ENCODE results near the gene TNFAIP8L3. TPM values are rescaled to one million over a fixed set of nuclear protein-coding genes. Genes with fewer than 3 reads are reported as not detected.

Gene TNFAIP8L3
- total RNA-seq, 1 experiment from 2014 or later = not detected

DNA sequence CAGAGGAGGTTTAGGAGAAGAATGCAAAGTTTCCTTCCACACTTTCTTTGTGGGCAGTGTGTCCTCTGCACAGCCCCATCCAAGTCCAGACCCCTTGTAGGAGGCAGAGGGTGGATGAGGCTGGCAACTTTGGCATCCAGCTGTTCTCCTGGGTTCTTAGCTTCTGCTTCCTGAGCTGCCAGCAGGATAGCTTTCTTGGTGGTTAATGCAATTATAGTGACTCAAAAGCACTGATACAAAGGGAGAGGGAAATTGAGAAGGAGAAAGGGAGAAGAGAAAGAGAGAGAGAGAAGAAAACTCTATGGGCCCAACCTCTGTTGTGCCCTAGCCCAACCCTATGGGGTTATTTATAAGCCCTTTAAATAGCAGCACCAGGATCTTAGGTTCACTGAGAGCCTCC, 4.5 kb upstream of the TNFAIP8L3 start:
- ChIA-PET POLR2A (no interaction called here), CTCF (no interaction called here)
- Histone ChIP-seq H3K9me3 (no peaks in the 10 kb centered on the region), H3K4me3 (ENCODE audit: low read depth, low read length) (no peak overlapping the region), H3K4me1 (no peaks in the 10 kb centered on the region), H3K36me3 (ENCODE audit: control insufficient read depth, insufficient read depth, low read length) (no peaks in the 10 kb centered on the region), H3K27me3 (replicated peaks; ENCODE audit: control insufficient read depth, insufficient read depth, low read length) (no peaks in the 10 kb centered on the region)
- H3K9me3 Mint-ChIP-seq (ENCODE audit: unreplicated experiment) = no peaks in the 10 kb centered on the region
- H3K27ac Mint-ChIP-seq (ENCODE audit: unreplicated experiment) = no peak overlapping the region
- no TSS peak for BruUV-seq (replicated peaks)
- H3K27me3 Mint-ChIP-seq (ENCODE audit: insufficient read depth, unreplicated experiment) = no peaks in the 10 kb centered on the region
- H3K4me3 Mint-ChIP-seq (ENCODE audit: unreplicated experiment) = no peak overlapping the region
- no peaks in the 10 kb centered on the region for H3K36me3 Mint-ChIP-seq (ENCODE audit: insufficient read depth, unreplicated experiment)
- DNase-seq = no peak
- intact Hi-C loops (cut with micrococcal nuclease; ENCODE audit: unreplicated experiment) = no loop called here
- TF ChIP-seq, protein P1, sequence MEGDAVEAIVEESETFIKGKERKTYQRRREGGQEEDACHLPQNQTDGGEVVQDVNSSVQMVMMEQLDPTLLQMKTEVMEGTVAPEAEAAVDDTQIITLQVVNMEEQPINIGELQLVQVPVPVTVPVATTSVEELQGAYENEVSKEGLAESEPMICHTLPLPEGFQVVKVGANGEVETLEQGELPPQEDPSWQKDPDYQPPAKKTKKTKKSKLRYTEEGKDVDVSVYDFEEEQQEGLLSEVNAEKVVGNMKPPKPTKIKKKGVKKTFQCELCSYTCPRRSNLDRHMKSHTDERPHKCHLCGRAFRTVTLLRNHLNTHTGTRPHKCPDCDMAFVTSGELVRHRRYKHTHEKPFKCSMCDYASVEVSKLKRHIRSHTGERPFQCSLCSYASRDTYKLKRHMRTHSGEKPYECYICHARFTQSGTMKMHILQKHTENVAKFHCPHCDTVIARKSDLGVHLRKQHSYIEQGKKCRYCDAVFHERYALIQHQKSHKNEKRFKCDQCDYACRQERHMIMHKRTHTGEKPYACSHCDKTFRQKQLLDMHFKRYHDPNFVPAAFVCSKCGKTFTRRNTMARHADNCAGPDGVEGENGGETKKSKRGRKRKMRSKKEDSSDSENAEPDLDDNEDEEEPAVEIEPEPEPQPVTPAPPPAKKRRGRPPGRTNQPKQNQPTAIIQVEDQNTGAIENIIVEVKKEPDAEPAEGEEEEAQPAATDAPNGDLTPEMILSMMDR (IDR thresholded peaks at IDR 0.05; ENCODE audit: insufficient read depth in 1 of 2, low read depth in 1 of 2, low read length in 1 of 2, severe bottlenecking in 1 of 2, unreplicated experiment in 1 of 2) = no peak
- H3K4me1 Mint-ChIP-seq (ENCODE audit: low read depth, unreplicated experiment) = no peaks in the 10 kb centered on the region

DNA sequence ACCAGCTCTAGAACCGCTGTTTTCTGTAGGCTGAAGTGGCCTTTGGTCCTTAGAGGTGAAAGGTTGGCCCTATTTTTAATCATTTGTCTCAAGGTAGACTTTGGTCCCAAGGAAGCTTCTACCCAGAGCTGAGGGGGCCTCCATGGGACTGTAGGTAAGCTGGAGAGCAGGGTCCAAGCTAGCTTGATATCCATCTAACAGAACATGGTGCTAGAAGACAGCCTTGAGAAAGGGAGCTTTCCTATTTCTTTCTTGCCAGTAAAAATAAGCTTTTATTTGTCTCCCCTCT, 3.6 kb upstream of the TNFAIP8L3 start:
- no peaks in the 10 kb centered on the region for H3K36me3 Mint-ChIP-seq (ENCODE audit: insufficient read depth, unreplicated experiment)
- POLR2A ChIA-PET = no interaction called here

DNA sequence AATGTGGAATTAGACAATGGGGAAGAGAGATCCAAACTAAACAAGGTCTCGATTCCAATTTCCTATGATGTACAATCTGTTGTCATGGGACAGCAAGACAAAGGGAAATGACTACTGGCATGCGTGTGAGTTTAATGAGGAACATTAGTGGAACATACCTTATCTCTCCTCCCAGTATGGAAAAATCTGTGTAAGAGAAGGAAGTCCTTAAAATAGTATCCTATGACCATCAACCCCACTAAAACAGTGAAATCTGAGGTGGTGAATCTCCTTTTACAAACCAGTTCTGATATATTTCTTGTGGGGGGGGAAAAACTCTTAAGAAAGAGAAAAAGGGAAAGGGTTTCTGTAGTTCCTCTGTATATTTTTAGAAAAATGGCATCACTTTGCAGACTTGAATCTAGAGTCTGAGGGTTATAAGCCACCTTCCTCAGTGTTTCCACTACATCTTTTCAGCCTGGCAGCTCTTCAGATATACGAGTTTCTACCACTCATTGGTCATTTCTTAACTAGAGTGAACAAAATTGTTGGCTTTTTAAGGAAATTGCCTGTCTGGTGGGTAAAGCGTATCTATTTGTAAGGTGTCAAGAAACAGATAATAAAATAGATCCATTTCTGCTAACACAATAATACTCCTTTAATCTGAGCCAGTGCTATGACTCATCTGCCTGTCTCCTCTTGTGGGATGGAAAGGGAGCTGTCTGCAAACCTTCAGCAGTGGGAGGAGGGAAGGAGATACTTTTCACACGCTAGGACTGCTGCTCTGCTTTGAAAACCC, 3.0 kb upstream of the TNFAIP8L3 start:
- no peak overlapping the region for H3K27ac Mint-ChIP-seq (ENCODE audit: unreplicated experiment)
- TF ChIP-seq, protein P1 (IDR thresholded peaks at IDR 0.05; ENCODE audit: insufficient read depth in 1 of 2, low read depth in 1 of 2, low read length in 1 of 2, severe bottlenecking in 1 of 2, unreplicated experiment in 1 of 2) = no peak
- H3K27me3 Mint-ChIP-seq (ENCODE audit: insufficient read depth, unreplicated experiment) = no peaks in the 10 kb centered on the region
- no peaks in the 10 kb centered on the region for H3K4me1 ChIP-seq
- POLR2A ChIA-PET = no interaction called here
- H3K36me3 ChIP-seq (ENCODE audit: control insufficient read depth, insufficient read depth, low read length) = no peaks in the 10 kb centered on the region
- no peaks in the 10 kb centered on the region for H3K27me3 ChIP-seq (replicated peaks; ENCODE audit: control insufficient read depth, insufficient read depth, low read length)
- no peak for DNase-seq
- H3K36me3 Mint-ChIP-seq (ENCODE audit: insufficient read depth, unreplicated experiment) = no peaks in the 10 kb centered on the region
- no TSS peak for BruUV-seq (replicated peaks)
- H3K9me3 Mint-ChIP-seq (ENCODE audit: unreplicated experiment) = no peaks in the 10 kb centered on the region
- no peaks in the 10 kb centered on the region for H3K4me1 Mint-ChIP-seq (ENCODE audit: low read depth, unreplicated experiment)
- no peaks in the 10 kb centered on the region for H3K9me3 ChIP-seq
- intact Hi-C loops (cut with micrococcal nuclease; ENCODE audit: unreplicated experiment) = no loop called here
- H3K4me3 Mint-ChIP-seq (ENCODE audit: unreplicated experiment) = no peak overlapping the region
- H3K4me3 ChIP-seq (ENCODE audit: low read depth, low read length) = no peak overlapping the region
- CTCF ChIA-PET = no interaction called here

More for the DNA sequence above, 3.6 kb upstream of the TNFAIP8L3 start:
- Mint-ChIP-seq H3K27ac (ENCODE audit: unreplicated experiment) (no peak overlapping the region), H3K27me3 (ENCODE audit: insufficient read depth, unreplicated experiment) (no peaks in the 10 kb centered on the region), H3K4me3 (ENCODE audit: unreplicated experiment) (no peak overlapping the region), H3K4me1 (ENCODE audit: low read depth, unreplicated experiment) (no peaks in the 10 kb centered on the region), H3K9me3 (ENCODE audit: unreplicated experiment) (no peaks in the 10 kb centered on the region)
- intact Hi-C loops (cut with micrococcal nuclease; ENCODE audit: unreplicated experiment) = no loop called here
- no peaks in the 10 kb centered on the region for H3K9me3 ChIP-seq
- no peaks in the 10 kb centered on the region for H3K4me1 ChIP-seq
- no peaks in the 10 kb centered on the region for H3K36me3 ChIP-seq (ENCODE audit: control insufficient read depth, insufficient read depth, low read length)
- no peak overlapping the region for H3K4me3 ChIP-seq (ENCODE audit: low read depth, low read length)
- no peak for DNase-seq
- TF ChIP-seq, protein P1 (IDR thresholded peaks at IDR 0.05; ENCODE audit: insufficient read depth in 1 of 2, low read depth in 1 of 2, low read length in 1 of 2, severe bottlenecking in 1 of 2, unreplicated experiment in 1 of 2) = no peak
- CTCF ChIA-PET = no interaction called here
- no peaks in the 10 kb centered on the region for H3K27me3 ChIP-seq (replicated peaks; ENCODE audit: control insufficient read depth, insufficient read depth, low read length)
- no TSS peak for BruUV-seq (replicated peaks)

All from Caco-2 (cell line).